RWPE1 (cell line): ENCODE results near the gene MTHFR.
A peak's percentile ranks its signal among the peaks of the same experiment; 100 is the strongest.

Experiments
- CTCF ChIA-PET: fragments of 350-600 bp; sonication (Branson Sonifier 250); formaldehyde crosslinking; extraction: SDS; loops from one replicate; lab custom pipeline; 2021; lab: Yijun Ruan, JAX
- POLR2A ChIA-PET: fragments of 400-600 bp; formaldehyde crosslinking; extraction: SDS; loops from one replicate; lab custom pipeline; 2020; ENCODE audit warnings: antibody characterized with exemption; ENCODE audit not compliant: low non-redundant PET; lab: Yijun Ruan, JAX
- DNase-seq: peaks from one replicate; pipeline ENCODE4 v3.0.0; 2012; ENCODE audit warnings: low spot score
- H3K27ac ChIP-seq: fragments of 450-650 bp; 2 replicates; pipeline ENCODE4 v1.5.1; 2017
- CTCF ChIP-seq: fragments of 450-650 bp; conservative IDR thresholded peaks from 2 replicates; pipeline ENCODE4 v1.5.1; 2017; ENCODE audit warnings: low read depth, mild to moderate bottlenecking

Gene MTHFR

GRCh38 chr1:11744287-11744686 is 61.5 kb downstream of the MTHFR start:
- no peak overlapping the region for H3K27ac ChIP-seq
- DNase-seq, result no peak
- ChIA-PET POLR2A (no interaction called here), CTCF (interaction anchor here (1.0 kb wide), 1 partner anchor 99 kb away, joined by 4 read pairs; no protein-coding TSS in a partner anchor)
- no peak for TF ChIP-seq CTCF

DNA sequence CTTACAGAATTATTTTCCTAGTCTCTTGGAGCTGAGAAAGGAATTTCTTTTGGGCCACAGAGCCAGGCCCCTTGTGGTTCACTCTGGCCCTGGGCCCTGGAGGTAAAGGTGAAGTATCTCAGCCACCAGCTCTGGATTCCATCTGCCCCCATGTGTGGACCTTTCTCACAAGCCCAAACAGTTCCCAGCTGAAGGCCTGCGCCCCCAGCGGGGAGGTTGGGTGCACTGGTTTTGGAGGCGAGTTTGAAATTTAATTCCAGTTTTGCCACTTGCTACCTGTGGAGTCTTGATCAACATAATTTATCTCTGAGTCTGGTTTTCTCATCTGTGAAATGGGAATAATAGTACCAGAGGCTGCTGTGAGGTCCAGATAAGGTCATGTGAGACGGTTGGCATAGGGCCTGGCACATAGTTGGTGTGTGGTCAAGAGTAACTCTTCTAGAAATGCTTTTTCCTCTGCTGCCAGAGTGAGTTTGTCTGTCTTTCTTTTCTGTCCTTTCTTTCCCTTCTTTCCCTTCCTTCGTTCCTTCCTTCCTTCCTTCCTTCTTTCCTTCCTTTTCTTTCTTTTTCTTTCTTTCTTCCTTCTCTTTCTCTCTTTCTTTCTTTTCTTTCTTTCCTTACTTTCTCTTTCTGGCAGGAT is 63.7 kb downstream of the MTHFR start:
- ChIA-PET CTCF (no interaction called here), POLR2A (no interaction called here)
- DNase-seq, result no peak
- no peak for TF ChIP-seq CTCF
- 0 out of 2 replicates have a peak overlapping the region, but pooled peaks have one; percentile 24 for H3K27ac ChIP-seq

GRCh38 chr1:11741482-11741881 is 64.3 kb downstream of the MTHFR start:
- DNase-seq, result no peak
- no peak for TF ChIP-seq CTCF
- ChIA-PET POLR2A (no interaction called here), CTCF (no interaction called here)
- peak overlapping the region; percentile 98; the same call in 1 of the 2 replicates for H3K27ac ChIP-seq

GRCh38 chr1:11740258-11741192 is 65.2 kb downstream of the MTHFR start:
- POLR2A ChIA-PET, result no interaction called here
- CTCF ChIA-PET, result interaction anchor here (0.6 kb wide), 1 partner anchor 405 kb away, joined by 3 read pairs; no protein-coding TSS in a partner anchor
- no peak for DNase-seq
- TF ChIP-seq CTCF, result no peak
- peak overlapping the region; percentile 98 for H3K27ac ChIP-seq

DNA sequence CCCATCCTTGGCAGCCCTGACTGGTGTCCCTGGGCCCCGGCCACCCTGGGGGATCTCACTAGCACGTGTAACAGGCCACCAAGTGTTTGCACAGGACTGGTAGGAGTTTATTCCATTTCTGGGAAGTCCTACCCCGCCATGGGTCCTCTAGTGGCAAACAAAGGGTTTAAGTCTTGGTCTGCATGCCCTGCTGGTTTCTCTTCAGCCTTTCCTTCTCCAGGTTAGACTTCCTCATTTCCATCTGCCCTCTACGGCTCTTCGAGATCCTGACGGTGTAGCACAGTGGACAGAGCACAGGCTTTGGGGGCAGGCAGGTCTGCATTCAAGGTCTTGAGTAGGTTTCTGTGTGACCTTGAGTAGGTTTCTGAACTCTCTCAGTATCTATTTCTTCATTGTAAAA is 67.0 kb downstream of the MTHFR start:
- no peak for DNase-seq
- H3K27ac ChIP-seq, result peak overlapping the region; percentile 98
- ChIA-PET POLR2A (no interaction called here), CTCF (no interaction called here)
- no peak for TF ChIP-seq CTCF

- POLR2A ChIA-PET, result no interaction called here
- TF ChIP-seq CTCF, result no peak
- peak overlapping the region; percentile 98 for H3K27ac ChIP-seq
Measured at GRCh38 chr1:11738096-11738495, 67.7 kb downstream of the MTHFR start.

More at GRCh38 chr1:11738096-11738495, 67.7 kb downstream of the MTHFR start:
- CTCF ChIA-PET, result interaction anchor here (0.7 kb wide), 1 partner anchor 68 kb away, joined by 6 read pairs; no protein-coding TSS in a partner anchor
- no peak for DNase-seq
